ENCODE measurements around the gene ARFIP1. TPM values are rescaled to one million over a fixed set of nuclear protein-coding genes. Genes with fewer than 3 reads are reported as not detected.

Gene ARFIP1
- total RNA-seq, 4 donors from 2014 or later: 24.3 to 38.3 (median 27.0) TPM

DNA sequence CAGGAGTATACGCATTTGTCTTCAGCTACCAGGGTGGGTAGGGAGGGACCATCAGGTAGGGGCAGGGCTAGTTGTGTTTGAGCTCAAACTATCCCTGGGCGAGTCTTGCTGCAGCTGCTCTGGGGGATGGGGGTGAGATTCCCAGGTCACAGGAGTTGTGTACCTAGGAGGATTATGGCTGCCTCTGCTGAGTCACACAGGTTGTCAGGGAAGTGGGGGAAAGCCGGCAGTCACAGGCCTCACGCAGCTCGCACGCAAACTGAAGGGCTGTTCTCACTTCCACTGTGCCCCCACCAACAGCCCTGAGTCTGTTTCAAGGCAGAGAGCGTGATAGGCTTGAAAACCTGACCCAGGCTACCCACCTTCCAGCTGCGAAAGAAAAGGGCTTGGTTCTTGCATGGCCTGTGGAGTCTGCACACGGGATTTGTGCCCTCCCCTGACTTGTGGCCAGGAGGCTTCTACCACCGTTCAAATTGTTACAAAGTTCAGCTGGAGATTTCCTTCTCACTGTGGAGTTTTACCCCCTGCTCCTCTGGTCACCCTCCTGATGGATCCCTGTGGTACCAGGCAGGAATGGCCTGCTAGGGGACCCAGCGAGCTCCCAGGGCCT lies 63.8 kb downstream of the ARFIP1 start:
- H3K9me3 ChIP-seq: no peaks in the 10 kb centered on the region
- H3K4me3 ChIP-seq: no peak overlapping the region
- 98% methylated on average over 8 of the region's 11 CpGs for WGBS
- TF ChIP-seq EP300 (IDR thresholded peaks at IDR 0.05) (no peak), POLR2A (IDR thresholded peaks at IDR 0.05) (no peak), POLR2AphosphoS5 (IDR thresholded peaks at IDR 0.05) (no peak)
- TF ChIP-seq, protein P1, sequence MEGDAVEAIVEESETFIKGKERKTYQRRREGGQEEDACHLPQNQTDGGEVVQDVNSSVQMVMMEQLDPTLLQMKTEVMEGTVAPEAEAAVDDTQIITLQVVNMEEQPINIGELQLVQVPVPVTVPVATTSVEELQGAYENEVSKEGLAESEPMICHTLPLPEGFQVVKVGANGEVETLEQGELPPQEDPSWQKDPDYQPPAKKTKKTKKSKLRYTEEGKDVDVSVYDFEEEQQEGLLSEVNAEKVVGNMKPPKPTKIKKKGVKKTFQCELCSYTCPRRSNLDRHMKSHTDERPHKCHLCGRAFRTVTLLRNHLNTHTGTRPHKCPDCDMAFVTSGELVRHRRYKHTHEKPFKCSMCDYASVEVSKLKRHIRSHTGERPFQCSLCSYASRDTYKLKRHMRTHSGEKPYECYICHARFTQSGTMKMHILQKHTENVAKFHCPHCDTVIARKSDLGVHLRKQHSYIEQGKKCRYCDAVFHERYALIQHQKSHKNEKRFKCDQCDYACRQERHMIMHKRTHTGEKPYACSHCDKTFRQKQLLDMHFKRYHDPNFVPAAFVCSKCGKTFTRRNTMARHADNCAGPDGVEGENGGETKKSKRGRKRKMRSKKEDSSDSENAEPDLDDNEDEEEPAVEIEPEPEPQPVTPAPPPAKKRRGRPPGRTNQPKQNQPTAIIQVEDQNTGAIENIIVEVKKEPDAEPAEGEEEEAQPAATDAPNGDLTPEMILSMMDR (IDR thresholded peaks at IDR 0.05): no peak
- no peaks in the 10 kb centered on the region for H3K27me3 ChIP-seq
- DNase-seq (ENCODE audit: low spot score in 2 of 2): no peak
- H3K27ac ChIP-seq: no peak overlapping the region
- H3K36me3 ChIP-seq: no peaks in the 10 kb centered on the region
- peaks cover 3% of the 10 kb centered on the region for H3K4me1 ChIP-seq

GRCh38 chr4:152847376-152847775 lies 67.6 kb downstream of the ARFIP1 start:
- H3K36me3 ChIP-seq: no peaks in the 10 kb centered on the region
- H3K27me3 ChIP-seq: no peaks in the 10 kb centered on the region
- H3K4me3 ChIP-seq: no peak overlapping the region
- peaks cover 14% of the 10 kb centered on the region for H3K4me1 ChIP-seq
- DNase-seq (ENCODE audit: low spot score in 2 of 2): no peak
- WGBS: 90% methylated on average over 1 of the region's 1 CpG
- no peak overlapping the region for H3K27ac ChIP-seq
- TF ChIP-seq POLR2A (IDR thresholded peaks at IDR 0.05) (no peak), EP300 (IDR thresholded peaks at IDR 0.05) (no peak)
- TF ChIP-seq, protein P1 (IDR thresholded peaks at IDR 0.05): no peak
- no peaks in the 10 kb centered on the region for H3K9me3 ChIP-seq

DNA sequence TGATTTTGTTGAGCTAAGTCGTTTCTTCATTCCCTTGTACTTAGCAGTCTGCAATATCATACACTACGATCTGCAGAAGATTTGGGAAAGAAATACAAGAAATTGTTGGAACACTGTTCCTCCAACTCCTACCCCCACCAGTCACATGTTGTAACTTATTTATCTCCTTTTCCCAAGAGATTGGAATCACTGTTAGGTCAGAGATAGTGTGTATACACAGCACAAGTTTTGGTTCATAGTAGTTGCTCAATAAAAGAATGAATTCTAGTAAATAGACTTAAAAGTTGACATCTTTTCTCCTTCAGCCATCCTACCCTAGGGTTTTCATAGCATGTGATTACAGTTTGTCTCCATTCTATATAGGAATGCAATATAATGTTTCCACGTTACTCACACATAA lies 68.8 kb downstream of the ARFIP1 start:
- Histone ChIP-seq H3K4me3 (no peak overlapping the region), H3K4me1 (peaks cover 14% of the 10 kb centered on the region), H3K36me3 (no peaks in the 10 kb centered on the region), H3K27ac (no peak overlapping the region), H3K27me3 (no peaks in the 10 kb centered on the region), H3K9me3 (no peaks in the 10 kb centered on the region)
- TF ChIP-seq, protein P1 (IDR thresholded peaks at IDR 0.05): no peak
- no peak for TF ChIP-seq POLR2AphosphoS5 (IDR thresholded peaks at IDR 0.05)
- no peak for TF ChIP-seq EP300 (IDR thresholded peaks at IDR 0.05)
- no peak for TF ChIP-seq POLR2A (IDR thresholded peaks at IDR 0.05)
- DNase-seq (ENCODE audit: low spot score in 2 of 2): no peak
- 89% methylated on average over 3 of the region's 3 CpGs for WGBS

GRCh38 chr4:152849350-152849749 lies 69.6 kb downstream of the ARFIP1 start:
- DNase-seq (ENCODE audit: low spot score in 2 of 2): no peak
- TF ChIP-seq POLR2A (IDR thresholded peaks at IDR 0.05): no peak
- TF ChIP-seq POLR2AphosphoS5 (IDR thresholded peaks at IDR 0.05): no peak
- no peak for TF ChIP-seq EP300 (IDR thresholded peaks at IDR 0.05)
- TF ChIP-seq, protein P1 (IDR thresholded peaks at IDR 0.05): no peak
- Histone ChIP-seq H3K9me3 (no peaks in the 10 kb centered on the region), H3K27me3 (no peaks in the 10 kb centered on the region), H3K36me3 (no peaks in the 10 kb centered on the region), H3K4me3 (no peak overlapping the region), H3K4me1 (peaks cover 14% of the 10 kb centered on the region), H3K27ac (no peak overlapping the region)
- 61% methylated on average over 2 of the region's 2 CpGs for WGBS

DNA sequence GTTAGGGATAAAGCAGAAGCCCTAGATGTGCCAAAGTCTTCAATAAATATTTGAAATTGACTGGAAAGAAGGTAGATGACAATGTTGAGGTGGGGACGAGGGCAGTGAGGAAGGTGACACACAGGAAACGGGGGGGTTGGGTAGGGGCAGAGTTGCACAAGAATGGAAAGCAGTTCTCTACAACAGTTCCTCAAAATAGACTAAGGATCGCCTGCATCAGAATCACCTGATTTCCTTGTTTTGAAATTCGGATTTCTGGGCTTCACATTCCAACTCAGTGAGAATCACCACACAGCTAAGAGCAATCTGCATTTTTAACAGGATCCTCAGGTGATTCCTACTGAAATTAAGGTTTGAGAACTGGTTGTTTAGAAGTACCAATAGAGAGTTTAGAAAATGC lies 70.6 kb downstream of the ARFIP1 start:
- Histone ChIP-seq H3K27ac (no peak overlapping the region), H3K36me3 (no peaks in the 10 kb centered on the region), H3K9me3 (no peaks in the 10 kb centered on the region), H3K4me3 (no peak overlapping the region), H3K27me3 (no peaks in the 10 kb centered on the region), H3K4me1 (peaks cover 14% of the 10 kb centered on the region)
- no peak for TF ChIP-seq POLR2AphosphoS5 (IDR thresholded peaks at IDR 0.05)
- WGBS: 42% methylated on average over 4 of the region's 4 CpGs
- DNase-seq (ENCODE audit: low spot score in 2 of 2): peak in 1 of 2 donors; percentile 58

- no peaks in the 10 kb centered on the region for H3K27me3 ChIP-seq
- 77% methylated on average over 1 of the region's 1 CpG for WGBS
- DNase-seq (ENCODE audit: low spot score in 2 of 2): no peak
- H3K36me3 ChIP-seq: no peaks in the 10 kb centered on the region
- H3K4me1 ChIP-seq: peaks cover 14% of the 10 kb centered on the region
- no peaks in the 10 kb centered on the region for H3K9me3 ChIP-seq
- no peak for TF ChIP-seq POLR2AphosphoS5 (IDR thresholded peaks at IDR 0.05)
- TF ChIP-seq EP300 (IDR thresholded peaks at IDR 0.05): no peak
- TF ChIP-seq, protein P1 (IDR thresholded peaks at IDR 0.05): no peak
- TF ChIP-seq POLR2A (IDR thresholded peaks at IDR 0.05): no peak
- no peak overlapping the region for H3K27ac ChIP-seq
- H3K4me3 ChIP-seq: no peak overlapping the region
Measured at GRCh38 chr4:152851226-152851625, 71.5 kb downstream of the ARFIP1 start.
